ENCODE measurements around the gene PRAMEF5. TPM values are rescaled to one million over a fixed set of nuclear protein-coding genes. Genes with fewer than 3 reads are reported as not detected.
"Not testable (repeated sequence)": the region's sequence is repeated elsewhere in the genome, so short reads cannot be mapped to it uniquely, and the experiment has no call there.

Gene PRAMEF5
- total and polyA plus RNA-seq, 12 donors, result not detected

- H3K27me3 ChIP-seq; H3K4me1 ChIP-seq (replicated peaks in 1 of 2); H3K9me3 ChIP-seq (replicated peaks in 1 of 3); H3K36me3 ChIP-seq (replicated peaks in 1 of 2); DNase-seq; intact Hi-C loops (cut with DNase I); H3K27ac ChIP-seq; H3K4me3 ChIP-seq: not testable (repeated sequence)
- no CpG with 5 or more reads among the region's 1 CpG for WGBS, 4 donors
Observed at GRCh38 chr1:13303239-13303638, 49.2 kb downstream of the PRAMEF5 start, which contains the start of gene PRAMEF33. PRAMEF33 (plus strand) TSS chr1:13303539; CDS start chr1:13305955, 2,416 bp downstream.

Small RNA genes lying within 50 kb of the gene (small RNA-seq; reads per million reads assigned to genes)
- gene RNU6-771P, result 0 reads per million in 2 donors

Other genes starting within 250 kb of the PRAMEF5 start
- not detected for gene PRAMEF27, start 197.6 kb upstream of the PRAMEF5 start, total RNA-seq
- gene PRAMEF27, start 197.6 kb upstream of the PRAMEF5 start, polyA plus RNA-seq, result not detected
- not detected for gene HNRNPCL3, start 193.4 kb upstream of the PRAMEF5 start, total RNA-seq
- not detected for gene HNRNPCL3, start 193.4 kb upstream of the PRAMEF5 start, polyA plus RNA-seq
- gene PRAMEF25, start 183.4 kb upstream of the PRAMEF5 start, total RNA-seq, result not detected
- not detected for gene PRAMEF25, start 183.4 kb upstream of the PRAMEF5 start, polyA plus RNA-seq
- not detected for gene HNRNPCL2, start 137.3 kb upstream of the PRAMEF5 start, total RNA-seq
- gene HNRNPCL2, start 137.3 kb upstream of the PRAMEF5 start, polyA plus RNA-seq, result not detected
- gene PRAMEF26, start 98.2 kb upstream of the PRAMEF5 start, total RNA-seq, result not detected
- not detected for gene PRAMEF26, start 98.2 kb upstream of the PRAMEF5 start, polyA plus RNA-seq
- not detected for gene HNRNPCL4, start 88.6 kb upstream of the PRAMEF5 start, total RNA-seq
- gene HNRNPCL4, start 88.6 kb upstream of the PRAMEF5 start, polyA plus RNA-seq, result not detected
- gene PRAMEF9, start 82.3 kb upstream of the PRAMEF5 start, total RNA-seq, result not detected
- gene PRAMEF9, start 82.3 kb upstream of the PRAMEF5 start, polyA plus RNA-seq, result not detected
- not detected for gene PRAMEF13, start 52.8 kb upstream of the PRAMEF5 start, total RNA-seq
- not detected for gene PRAMEF13, start 52.8 kb upstream of the PRAMEF5 start, polyA plus RNA-seq
- not detected for gene PRAMEF18, start 28.0 kb upstream of the PRAMEF5 start, total RNA-seq
- gene PRAMEF18, start 28.0 kb upstream of the PRAMEF5 start, polyA plus RNA-seq, result not detected
- not detected for gene PRAMEF8, start 30.9 kb downstream of the PRAMEF5 start, total RNA-seq
- not detected for gene PRAMEF8, start 30.9 kb downstream of the PRAMEF5 start, polyA plus RNA-seq
- gene PRAMEF33, start 49.3 kb downstream of the PRAMEF5 start, total RNA-seq, result not detected
- not detected for gene PRAMEF33, start 49.3 kb downstream of the PRAMEF5 start, polyA plus RNA-seq
- not detected for gene PRAMEF15, start 61.4 kb downstream of the PRAMEF5 start, total RNA-seq
- gene PRAMEF15, start 61.4 kb downstream of the PRAMEF5 start, polyA plus RNA-seq, result not detected
- not detected for gene PRAMEF14, start 92.9 kb downstream of the PRAMEF5 start, total RNA-seq
- not detected for gene PRAMEF14, start 92.9 kb downstream of the PRAMEF5 start, polyA plus RNA-seq
- gene PRAMEF19, start 117.7 kb downstream of the PRAMEF5 start, total RNA-seq, result not detected
- gene PRAMEF19, start 117.7 kb downstream of the PRAMEF5 start, polyA plus RNA-seq, result not detected
- gene PRAMEF17, start 135.4 kb downstream of the PRAMEF5 start, total RNA-seq, result not detected
- not detected for gene PRAMEF17, start 135.4 kb downstream of the PRAMEF5 start, polyA plus RNA-seq
- gene PRAMEF20, start 156.3 kb downstream of the PRAMEF5 start, total RNA-seq, result not detected
- not detected for gene PRAMEF20, start 156.3 kb downstream of the PRAMEF5 start, polyA plus RNA-seq

Data from adrenal gland (tissue), 12 donors.